AG09309 (cell line): ENCODE data around the gene EPHA5.

Experiments
- DNase-seq: peaks from one replicate; pipeline ENCODE4 v3.0.0-alpha.2; 2010; ENCODE audit warnings: low read depth
- H3K4me3 ChIP-seq: 2 replicates; pipeline ENCODE4 v1.5.1; 2011; ENCODE audit warnings: mild to moderate bottlenecking, low read depth, low read length, moderate library complexity; ENCODE audit not compliant: control insufficient read depth
- TF ChIP-seq, protein P1 (sequence below): IDR thresholded peaks from 2 replicates; pipeline ENCODE4 v1.5.1; 2011; ENCODE audit warnings: mild to moderate bottlenecking, low read depth, low read length, inconsistent platforms; ENCODE audit not compliant: insufficient read depth, control insufficient read depth; ENCODE audit errors: missing control alignments

Gene EPHA5

GRCh38 chr4:65669111-65670019 is 924 bp downstream of the EPHA5 start:
- DNase-seq, result no peak
- peak overlapping the region; percentile 56 for H3K4me3 ChIP-seq
- TF ChIP-seq, protein P1, sequence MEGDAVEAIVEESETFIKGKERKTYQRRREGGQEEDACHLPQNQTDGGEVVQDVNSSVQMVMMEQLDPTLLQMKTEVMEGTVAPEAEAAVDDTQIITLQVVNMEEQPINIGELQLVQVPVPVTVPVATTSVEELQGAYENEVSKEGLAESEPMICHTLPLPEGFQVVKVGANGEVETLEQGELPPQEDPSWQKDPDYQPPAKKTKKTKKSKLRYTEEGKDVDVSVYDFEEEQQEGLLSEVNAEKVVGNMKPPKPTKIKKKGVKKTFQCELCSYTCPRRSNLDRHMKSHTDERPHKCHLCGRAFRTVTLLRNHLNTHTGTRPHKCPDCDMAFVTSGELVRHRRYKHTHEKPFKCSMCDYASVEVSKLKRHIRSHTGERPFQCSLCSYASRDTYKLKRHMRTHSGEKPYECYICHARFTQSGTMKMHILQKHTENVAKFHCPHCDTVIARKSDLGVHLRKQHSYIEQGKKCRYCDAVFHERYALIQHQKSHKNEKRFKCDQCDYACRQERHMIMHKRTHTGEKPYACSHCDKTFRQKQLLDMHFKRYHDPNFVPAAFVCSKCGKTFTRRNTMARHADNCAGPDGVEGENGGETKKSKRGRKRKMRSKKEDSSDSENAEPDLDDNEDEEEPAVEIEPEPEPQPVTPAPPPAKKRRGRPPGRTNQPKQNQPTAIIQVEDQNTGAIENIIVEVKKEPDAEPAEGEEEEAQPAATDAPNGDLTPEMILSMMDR, result no peak

DNA sequence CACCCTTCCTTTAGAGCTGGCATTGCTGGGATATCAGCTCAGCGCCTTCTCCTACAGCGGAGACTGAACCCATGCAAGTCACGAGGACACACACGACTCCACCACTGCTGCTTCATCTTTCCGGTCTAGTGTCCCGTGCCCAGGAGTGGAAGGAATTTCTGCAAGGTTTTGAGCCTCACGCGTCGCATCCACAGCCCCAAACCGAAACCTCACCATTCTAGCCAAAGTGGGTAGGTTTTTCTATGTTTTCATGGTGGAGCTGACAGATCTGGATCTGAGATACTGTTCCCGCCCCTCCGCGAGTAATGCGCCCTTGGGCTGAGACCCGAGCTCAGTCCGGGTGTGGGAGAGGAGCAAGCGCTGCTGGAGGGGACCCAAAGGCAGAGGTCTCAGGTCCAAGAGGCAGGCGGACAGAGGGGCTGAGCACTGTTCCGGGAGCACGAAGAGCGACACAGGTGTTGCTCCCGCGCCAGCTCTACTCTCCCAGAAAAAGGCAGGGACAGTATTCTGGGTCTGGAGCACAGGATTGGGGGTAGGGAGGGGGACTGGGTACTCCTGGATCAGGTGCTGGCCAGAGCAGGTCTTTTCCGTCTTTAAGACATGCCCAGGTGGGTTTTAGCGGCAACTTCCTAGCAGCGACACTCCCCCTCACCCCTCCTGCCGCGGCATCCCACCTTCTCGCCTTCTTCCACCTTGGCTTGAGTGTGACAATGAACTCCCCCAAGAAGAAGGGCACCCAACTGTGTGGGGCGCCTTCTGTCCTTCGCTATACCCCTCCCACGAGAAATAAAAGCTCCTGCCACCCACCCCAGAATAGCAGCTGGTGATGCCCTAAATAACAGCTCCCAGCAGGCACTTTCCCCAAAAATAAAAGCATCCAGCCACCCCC is 1.8 kb downstream of the EPHA5 start:
- DNase-seq, result no peak
- TF ChIP-seq, protein P1, result no peak
- H3K4me3 ChIP-seq, result peak overlapping the region; percentile 56

DNA sequence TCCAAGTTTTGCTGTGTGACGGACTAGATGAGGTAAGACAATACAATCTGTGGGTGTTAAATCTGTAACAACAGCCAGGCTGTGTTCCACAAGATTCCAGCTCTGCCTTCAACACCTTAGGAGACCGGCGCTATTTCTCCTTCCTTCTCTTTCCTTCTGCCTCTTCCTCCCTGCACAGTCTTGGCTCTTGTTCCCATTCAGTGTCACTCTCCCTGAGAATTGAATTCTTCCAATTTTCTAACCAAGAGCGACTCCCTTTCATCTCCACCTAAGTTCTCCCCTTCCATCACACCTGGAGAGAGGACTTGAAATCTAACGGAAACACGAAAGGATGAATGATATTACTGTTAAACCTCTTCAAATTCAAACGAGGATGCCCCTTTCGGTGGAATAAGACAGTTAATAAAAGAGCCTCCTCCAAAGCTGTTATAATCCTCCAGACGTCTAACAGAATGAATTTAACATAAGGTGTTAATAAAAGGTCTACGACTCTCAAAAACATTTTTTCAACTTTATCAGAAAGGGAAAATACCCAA is 2.7 kb downstream of the EPHA5 start:
- no peak for DNase-seq
- TF ChIP-seq, protein P1, result no peak
- no peak overlapping the region for H3K4me3 ChIP-seq

DNA sequence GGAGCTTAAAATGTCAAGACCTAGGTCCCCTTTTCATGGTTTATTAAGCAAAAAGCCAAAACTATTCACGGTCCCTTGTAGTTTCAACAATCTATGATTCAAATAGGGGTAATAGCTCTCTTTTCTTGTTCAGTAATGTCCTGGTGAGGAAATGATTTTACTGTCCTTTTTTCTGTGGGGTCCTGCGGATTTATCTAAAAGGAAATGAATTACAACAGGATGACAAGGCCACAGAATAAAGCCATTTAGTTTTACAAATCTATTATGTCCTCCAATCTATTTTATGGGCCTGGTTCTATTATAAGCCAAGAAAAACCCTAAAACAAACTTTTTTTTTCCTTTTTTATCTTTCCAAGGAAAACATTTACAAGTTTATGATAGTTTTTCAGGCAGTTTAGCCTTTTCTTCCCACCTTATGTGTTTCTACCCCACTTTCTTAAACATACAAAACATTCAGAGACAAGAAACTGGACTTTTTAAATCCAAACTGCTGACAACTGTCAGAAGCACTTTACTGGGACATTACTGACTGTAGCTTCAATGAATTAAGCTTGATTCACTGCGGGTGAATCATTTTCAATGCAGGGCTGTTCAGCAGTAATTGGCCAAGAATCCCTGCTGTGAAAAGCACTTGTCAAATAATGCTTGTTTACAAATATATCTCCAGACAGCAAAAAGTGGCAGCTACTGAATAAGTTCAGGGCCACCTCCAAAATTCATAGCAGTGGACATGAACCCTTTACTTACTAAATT is 4.3 kb downstream of the EPHA5 start:
- no peak for DNase-seq
- TF ChIP-seq, protein P1, result no peak
- H3K4me3 ChIP-seq, result no peak overlapping the region

- no peak for DNase-seq
- TF ChIP-seq, protein P1, result no peak
- no peak overlapping the region for H3K4me3 ChIP-seq
Observed at GRCh38 chr4:65661471-65661870, 8.8 kb downstream of the EPHA5 start.

- DNase-seq, result no peak
- TF ChIP-seq, protein P1, result no peak
- no peak overlapping the region for H3K4me3 ChIP-seq
Observed at GRCh38 chr4:65658117-65658516, 12.2 kb downstream of the EPHA5 start.
